Forelimb muscle (tissue), 1 donor: ENCODE results near the gene UVSSA. TPM values are rescaled to one million over a fixed set of nuclear protein-coding genes. Genes with fewer than 3 reads are reported as not detected.

Source experiments
- DNase-seq: peaks from one replicate; pipeline ENCODE4 v3.0.0-alpha.2; 2013; ENCODE audit warnings: low read depth
- polyA plus RNA-seq: library from polyadenylated mRNA; unstranded; fragments of 120-200 nt; gene quantifications from one replicate; pipeline ENCODE4 v1.2.1, GENCODE V29; 2013; ENCODE audit not compliant: insufficient read length

The UVSSA gene
- polyA plus RNA-seq, 1 donor, result 8.6 TPM

DNA sequence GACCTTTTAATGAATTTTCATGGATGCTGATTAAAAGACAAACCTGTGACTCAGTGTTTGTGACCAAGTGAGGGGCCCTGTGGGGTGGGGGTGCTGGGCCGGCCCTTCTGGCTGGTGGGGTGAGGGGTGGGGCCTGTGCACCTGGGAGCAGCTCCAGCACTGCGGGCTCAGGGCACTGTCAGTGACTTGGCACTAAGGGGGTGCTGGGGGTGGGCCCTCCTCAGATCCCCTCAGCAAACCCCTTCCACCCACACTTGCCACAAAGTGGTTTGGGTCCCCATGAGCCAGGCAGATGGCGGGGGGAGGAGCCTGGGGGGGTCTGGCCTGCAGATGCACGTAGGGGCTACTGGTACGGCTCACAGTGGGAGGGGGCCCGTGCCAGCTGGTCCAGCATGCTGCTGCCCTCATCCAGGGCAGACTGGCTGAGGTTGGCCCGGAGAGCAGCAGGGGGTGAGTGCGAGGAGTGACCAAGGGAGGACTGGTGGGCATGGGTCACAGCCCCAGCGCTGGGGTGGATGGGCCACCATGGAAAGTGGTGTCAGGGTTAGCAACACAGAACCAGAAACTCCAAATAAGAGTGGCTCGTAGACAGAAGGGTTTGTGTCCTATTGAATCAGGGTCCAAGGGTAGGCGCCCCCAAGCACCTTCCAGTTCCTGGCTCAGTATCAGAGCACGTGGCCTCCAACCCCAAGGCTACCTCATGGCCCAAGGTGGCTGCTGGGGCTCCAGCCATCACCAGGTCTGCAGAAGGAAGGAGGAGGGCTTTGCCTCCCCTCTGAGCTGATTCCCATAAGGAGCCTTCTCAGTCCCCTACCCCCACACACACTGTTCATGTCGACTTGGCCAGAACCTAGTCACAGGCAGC is 49.2 kb downstream of the UVSSA start:
- no peak for DNase-seq

DNA sequence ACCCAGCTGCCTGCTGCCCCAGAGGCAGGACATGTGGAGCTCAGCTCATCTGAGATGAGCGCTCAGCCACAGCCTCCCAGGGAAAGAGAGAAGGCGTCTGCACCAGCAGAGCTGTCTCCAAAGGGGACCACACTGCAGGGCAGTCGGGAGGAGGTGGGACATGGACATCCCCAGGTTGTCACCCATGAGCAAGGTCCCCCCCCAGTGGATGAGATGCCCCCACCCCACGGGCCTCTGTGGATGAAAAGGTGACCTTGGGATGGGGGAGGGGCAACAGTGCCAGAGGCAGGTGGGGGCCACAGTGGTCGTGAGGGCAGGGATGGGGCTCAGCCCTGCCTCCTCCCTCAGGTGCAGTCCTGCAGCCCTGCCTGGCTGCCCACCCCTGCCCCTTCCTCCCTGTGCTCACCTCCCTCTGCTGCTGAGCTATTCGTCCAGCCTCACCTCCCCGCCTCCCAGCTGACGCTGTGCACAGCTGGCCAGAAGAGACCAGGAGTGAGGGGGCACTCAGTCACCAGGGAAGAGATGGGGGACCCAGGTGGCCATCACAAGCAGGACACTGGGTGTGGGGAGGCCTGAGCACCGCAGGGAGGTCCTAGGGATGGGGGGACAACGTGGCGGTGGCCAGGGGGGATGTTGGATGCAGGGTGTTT is 49.9 kb downstream of the UVSSA start:
- DNase-seq, result no peak

DNA sequence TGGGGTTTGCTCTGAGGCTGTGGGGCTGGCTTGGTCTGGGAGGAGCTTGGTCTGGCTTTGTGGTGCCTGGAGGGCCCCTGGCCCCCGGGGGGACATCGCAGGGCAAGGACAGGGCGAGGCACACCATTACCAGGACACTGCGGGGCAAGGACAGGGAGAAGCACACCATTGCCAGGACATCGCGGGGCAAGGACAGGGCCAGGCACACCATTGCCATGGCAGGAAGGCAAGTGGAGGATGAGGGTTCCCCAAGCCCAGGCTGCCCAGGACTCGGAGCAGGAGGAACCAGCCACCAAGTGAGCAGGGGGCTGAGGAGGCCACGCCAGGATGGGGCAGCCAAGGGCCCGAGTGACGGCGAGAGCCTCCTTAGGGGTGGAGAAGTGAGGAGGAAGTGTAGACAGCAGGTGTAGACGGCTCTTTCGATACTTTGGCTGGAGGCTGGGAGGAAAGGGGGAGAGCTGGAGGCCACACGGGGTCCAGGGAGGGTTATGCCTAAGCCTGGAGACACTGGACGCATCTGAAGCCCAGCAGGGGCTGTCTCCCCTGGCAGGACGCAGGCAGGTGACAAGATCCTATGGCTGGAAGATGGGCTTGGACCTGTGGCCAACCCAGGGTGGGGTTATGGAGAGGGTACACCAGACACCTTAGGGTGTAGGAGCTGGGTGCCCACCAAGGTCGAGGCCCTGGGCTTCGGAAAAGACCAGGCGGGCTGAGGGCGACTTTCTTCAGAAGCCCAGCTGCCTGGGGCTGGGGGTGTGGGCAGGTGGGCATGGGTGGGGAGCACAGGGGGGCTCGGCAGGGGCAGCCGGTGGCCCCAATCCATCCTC is 51.9 kb downstream of the UVSSA start:
- DNase-seq, result no peak

DNA sequence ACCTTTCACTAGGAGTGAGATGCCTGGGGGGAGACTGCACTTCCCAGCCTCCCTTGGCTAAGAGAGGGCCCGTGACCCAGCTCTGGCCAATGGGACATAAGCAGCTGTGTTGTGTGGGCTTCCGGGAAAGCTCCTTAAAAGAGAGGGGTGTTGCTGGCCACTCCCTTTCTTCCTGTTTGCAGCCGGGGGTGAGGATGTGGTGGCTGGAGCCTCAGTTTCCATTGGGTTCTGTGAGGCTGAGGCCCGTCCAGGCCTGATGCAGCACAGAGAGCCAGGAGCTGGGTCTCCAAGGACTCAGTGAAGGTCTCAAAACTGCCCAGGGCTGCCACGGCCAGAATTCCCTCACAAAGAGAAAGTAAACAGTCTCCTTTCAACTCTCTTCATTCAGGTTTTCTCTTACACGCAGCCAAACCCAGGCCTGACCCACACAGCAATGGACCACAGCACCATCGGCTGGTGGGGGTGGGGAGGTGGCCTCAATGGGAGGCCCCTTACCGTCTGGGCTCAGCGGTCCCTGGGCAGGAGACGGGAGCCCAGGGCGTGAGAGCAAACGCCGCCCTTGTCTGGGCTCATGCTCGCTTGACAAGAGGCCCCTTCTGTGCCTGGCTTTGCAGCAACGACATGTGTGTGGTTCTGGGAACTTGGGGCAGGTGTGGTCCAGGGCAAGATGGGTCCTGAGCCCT is 52.6 kb downstream of the UVSSA start:
- no peak for DNase-seq

DNA sequence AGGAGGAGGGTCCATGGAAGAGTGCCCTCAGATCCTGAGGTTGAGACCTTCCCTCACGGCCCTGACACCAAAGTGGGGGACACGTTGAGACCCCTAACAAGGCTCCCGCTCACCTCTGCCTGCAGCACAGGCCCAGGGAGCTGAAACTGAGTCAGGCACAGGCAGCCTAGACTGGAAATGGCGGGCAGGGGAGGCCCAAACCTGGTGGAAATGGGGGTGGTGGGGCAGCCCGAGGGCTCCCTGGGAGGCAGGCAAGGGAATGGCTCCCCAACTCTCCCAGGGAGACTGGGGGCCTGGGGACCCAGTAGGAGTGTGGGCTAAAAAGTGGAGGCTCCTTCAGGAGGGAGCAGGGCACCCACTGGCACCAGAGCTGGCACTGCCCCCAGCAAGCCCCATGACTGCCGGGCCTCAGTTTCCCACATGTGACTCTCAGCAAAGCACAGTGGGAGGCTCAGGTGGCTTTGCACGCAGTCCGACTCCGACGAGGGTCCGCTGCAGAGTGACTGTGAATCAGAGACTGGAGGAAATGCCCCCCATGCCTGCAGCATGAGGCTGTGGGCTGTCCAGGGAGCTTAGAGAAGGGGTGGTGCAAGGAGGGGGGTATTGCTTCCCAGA is 53.3 kb downstream of the UVSSA start:
- no peak for DNase-seq

DNA sequence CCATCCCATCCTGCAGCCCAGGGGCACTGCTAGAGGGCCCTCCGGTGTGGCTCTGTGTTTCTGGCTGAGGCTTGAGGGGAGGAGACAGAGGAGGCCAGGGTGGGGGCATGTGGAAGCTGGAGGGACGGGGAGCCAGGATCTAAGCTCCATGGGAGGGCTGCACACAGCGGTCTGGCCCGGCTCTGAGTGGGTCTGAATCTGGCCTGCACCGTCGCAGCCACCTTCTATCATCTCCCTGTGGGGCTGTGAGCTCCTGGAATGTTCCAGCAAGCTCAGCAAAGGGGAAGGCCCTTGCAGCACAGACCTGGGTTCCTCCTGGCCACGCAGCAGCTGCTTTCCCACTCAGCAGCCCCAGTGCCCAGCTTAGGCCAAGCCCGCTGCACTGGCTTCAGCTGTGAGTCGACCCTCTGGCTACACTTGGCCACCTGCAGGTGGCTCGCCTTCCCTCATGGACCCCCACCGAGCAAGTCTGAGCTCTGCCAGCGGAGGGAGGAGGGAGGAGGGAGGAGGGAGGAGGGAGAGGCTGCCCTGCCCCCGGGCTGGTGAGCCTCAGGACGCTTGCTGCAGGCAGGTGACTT is 53.9 kb downstream of the UVSSA start:
- no peak for DNase-seq

DNA sequence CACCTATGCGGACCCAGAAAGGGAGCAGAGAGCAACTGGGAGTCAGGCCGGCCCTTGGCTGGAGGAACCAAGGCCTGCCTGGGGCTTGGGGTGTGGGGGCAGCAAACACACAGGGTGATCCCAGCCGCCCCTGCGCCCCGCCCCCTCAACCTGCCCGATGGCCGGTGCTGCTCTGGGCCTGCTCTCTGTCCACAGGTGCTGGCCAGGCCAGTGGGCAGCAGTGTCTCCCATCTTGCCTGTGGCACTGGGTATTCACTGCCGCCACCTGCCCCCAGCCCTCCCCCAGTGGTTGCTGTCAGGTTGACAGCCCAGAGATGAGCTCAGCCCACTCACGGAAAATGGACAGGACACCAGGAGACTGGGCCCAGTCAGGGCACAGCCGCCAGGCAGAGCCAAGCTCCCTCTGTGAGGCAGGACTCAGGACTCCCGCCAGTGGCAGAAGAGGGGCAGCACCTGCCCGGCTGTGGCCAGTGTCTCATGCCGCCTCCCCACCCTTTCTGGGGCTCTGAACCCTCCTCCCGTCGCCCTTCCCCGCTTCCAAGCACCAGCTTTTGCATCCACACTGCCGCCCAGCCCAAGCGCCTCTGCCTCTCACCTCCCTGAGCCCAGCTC is 54.5 kb downstream of the UVSSA start:
- no peak for DNase-seq

DNA sequence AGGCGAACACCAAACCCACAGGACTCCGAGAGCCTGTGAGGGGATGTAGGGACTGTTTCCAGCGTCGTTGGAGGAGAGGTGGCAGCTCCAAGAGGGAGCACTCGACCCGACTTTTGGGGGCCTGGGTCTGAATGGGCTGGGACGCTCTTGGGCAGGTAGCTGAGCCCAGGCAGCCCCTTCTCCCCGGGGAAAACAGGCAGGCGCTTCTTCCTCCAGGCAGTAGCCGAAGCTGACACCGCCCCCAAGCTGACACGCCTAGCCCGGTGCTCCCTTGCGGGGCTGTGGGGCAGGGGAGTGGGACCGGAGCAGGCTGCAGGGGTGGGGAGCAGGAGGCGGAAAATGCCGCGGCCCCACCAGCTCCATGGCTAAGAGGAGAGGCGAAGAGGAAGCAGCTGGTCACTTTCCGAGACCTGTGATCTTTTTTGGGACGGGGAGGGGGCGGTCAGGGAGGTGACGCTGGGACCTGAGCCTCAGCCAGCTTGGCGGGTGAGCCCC is 55.1 kb downstream of the UVSSA start:
- no peak for DNase-seq

DNA sequence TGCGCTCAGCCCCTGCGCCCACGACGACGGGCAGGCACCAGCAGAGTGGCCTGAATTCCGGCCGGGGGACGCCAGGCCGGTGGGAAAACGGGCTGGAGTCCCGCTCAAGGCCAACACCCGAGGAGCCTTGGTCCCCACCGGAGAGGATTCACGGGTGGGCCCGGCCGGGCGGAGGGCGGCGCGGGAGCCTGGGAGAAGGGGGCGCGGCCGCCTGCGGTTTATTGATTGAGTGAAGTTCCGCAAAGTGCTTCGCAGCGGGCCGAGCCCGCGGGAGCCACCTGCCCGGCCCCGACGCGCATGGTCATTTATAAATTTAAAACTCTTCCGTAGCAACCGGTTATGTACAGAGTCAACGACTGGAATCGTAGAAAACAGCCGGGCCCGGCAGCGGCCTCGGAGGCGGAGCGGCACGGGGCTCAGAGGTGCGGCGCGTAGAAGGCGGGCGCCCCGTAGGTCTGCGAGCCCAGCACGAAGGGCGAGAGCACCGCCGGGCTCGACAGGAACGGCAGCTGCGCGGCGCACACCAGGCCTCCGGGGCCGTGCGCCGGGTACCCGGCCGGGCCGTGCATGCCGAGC is 55.6 kb downstream of the UVSSA start:
- DNase-seq, result no peak

DNA sequence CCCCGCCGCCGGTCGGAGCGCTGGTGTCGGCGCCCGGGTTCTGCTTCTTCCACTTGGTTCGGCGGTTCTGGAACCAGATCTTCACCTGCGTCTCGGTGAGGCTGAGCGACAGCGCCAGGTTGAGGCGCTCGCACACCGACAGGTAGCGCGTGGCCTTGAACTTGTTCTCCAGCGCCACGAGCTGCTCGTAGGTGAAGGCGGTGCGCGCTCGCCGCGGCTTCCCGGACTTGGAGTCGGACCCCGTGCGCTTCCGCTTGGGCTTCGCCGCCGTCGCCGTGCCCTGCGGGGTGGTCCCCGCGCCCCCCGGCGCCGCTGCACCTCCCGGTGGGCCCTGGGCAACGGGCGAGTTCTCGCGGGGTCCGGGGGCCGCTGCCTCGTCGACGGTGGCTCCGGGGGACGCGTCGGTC is 56.2 kb downstream of the UVSSA start:
- DNase-seq, result no peak

DNA sequence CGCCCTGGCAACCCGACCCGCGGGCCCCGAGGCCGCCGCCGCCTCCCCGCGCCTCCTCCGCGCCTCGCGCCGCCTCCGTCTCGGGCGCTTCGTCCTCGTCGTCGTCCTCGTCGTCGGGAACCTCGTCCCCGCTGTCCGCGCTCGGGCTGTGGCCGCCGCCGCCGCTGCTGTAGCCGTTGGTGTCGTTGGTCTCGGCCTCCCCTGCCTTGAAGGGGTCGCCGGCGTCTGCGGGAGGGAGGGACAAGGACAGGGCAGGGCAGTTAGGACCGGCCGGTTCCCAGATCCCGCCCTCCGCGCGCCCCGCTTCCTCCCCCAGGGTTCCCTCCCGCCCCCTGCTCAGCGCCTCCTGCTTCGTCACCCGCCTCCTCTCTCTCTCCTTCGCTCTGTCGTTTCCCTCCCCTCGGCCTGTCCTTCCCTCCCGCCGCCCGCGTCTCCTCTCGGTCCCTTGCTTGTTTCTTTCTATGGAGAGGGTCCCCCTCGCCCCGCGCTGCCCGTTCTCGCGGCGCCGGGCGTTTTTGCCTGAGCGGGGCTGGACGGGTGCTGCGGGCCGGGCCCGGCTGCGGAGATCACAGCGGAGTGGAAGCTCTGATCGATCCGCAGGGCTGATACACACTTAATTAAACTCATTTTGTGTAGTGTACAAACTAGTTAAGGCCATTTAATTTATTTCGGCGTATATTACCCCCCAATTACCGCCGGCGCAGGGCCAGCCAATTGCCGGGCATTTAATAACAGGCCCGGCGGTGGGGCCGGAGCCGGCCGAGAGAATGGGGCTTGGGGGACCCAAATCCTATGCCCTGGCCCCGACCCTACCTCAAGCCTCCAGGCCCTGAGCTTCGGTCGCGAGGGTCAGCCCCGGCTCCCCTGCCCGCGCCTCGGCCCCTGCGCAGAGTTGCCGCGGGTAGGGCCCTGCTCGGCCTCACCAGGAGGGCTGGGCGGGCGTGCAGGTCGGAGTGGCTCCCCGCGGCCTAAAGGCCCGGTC is 56.9 kb downstream of the UVSSA start:
- no peak for DNase-seq

DNA sequence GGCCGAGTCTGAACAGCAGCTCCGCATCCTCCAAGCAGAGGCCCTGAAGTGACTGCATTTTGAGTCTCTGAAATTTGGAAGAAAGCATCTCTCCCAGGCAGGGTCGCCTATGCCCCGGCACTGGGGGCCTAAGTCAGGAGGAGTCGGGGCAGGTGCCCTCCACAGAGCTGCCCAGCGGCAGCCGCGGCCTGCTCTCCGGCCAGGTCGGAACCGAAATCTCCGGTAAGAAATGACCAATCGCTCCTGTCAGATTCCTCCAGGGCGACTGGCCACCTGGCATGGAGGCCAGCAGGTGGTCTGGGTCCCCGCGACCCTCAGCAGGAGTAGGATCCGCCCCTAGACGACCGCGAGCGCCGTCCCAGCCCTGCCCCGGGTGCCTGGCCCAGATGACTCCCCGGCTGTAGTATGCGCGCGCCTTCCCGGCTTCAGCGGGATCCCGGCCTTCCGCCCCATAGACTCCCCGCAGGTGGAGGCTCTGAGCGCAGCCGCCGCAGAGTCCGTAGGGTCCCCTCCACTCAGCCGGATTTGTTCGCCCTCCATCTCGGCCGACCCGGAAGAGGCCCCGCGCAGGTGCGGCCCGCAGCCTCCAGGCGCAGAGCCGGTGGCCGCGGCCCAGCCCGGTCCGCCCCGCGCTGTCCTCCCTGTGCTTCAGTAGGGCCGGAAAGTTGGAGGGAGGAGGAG is 57.7 kb downstream of the UVSSA start:
- DNase-seq, result no peak

DNA sequence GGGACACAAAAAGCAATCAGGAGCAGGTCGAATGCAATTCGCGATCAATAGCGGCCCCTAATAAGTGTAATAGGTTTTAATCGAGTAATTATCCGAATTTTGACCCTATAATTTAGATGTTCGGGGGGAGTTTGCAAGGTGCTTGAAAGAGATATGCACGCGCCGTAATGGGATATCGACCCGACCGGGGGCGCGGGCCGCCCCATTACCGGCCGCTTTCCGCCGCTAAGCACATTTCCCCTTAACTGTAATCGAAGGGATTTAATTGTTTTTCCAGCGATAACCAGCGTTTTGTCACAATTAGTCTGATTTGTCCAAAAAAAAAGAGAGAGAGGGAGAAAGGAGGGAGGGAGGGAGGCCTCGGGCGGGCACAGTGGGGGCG is 58.2 kb downstream of the UVSSA start:
- no peak for DNase-seq

DNA sequence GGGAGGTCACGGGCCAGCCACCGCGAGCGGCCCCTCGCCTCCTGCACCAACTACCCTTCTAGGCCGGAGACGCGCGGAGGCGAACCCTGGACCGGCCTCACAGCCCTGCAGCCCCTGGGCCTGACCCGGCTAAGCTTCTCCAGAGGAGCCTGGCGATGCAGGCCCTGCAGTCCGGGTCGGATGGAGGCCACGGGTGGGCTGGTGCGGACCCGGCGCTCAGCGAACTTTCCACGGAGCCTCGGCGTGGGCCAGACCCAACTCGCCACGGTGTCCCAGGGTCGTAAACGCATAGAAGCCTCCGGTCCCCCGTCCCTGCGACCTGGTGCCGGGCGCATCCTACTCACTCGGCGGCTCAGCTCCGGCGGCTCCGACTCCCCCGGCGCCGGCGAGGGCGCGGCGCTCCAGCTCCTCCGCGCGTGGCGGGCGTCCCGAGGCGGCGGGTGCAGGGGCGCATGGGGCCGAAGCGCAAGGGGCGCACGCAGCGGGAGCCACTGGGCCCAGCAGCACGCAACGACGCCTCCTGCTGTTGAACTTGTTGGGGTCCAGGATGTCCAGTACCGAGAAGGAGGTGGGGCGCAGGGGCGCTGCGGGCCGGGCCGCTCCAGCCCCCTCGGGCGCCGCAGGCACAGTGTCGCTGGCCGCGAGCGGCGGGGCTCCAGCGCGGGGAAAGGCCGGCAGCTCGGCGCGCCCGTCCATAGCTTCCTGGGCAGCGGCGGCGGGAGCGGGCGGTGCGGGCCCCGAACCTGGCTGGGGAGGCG is 58.8 kb downstream of the UVSSA start:
- no peak for DNase-seq

DNA sequence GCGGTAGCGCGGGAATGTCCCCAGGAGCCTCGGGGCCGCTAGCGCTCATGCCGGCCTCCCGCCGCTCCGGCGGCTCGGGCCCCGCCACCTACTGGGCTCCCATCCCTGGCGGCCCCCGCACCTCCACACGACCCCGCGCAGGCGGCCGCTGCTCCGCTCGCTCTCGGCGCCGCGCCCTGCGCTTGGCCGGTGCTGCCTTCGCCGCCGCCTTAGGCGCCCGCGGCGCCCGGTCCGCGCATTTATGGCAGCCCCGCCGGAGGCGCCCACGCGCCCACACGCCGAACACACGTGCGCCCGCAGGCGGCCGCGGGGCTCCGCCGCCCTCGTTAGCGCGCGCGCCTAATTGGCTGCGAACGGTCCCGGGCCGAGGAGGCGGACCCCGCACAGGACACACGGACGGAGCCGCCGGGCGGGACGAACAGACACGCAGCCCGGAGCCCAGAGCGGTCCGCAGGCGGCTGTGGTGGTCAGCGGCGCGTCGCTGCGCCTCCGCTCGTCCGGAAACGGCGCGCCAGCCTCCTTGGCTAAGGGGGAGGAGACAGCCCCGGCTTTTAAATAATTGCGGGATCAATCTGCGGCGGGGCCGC is 59.5 kb downstream of the UVSSA start, which contains the start of gene NKX1-1:
Gene NKX1-1 (minus strand): TSS at position 49 of the 587 bp plus-strand sequence. CDS start 0 bp downstream, at position 49.
- DNase-seq, result no peak

DNA sequence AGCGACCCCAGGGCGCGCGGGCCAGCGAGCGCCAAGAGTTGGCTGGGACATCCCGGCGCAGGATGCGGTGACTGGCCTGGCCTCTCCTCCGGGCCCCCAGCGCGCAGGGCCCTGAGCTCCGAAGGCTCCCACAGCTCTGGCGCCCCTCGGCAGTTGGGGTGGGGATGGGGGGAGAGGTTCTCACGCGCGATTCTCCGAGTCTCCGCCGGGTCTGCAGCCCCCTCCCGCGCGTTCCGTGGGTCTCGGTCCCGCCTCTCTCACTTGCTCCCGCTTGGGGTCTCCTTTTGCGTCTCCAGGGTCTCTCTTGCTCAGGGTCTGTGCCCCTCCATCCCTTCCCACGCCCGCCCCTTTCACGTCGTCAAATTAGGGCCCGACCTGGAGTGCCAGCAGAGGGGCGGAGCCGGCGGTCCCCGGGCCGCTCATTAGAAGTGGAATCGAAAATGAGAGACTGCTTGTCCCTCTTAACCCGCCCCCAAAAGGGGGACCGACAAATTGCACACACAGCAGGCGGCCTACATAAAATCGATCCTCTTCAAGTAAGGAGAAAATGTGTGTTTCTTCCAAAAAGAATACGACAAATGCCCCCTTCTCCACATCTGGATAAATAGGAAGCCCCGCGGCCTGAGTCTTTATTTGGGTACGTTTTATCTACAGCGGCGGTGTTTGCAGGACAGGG is 60.1 kb downstream of the UVSSA start:
- DNase-seq, result no peak
